Stimulated activated CD4-positive, alpha-beta T cell treated with anti-CD3 and anti-CD28 coated beads, Interleukin-15, amount 100 ng/mL, for 48 hours (primary cell): Measurements from ENCODE around the gene KRT84.

Source experiments
- DNase-seq, 2 donors: peaks; one replicate each; pipeline ENCODE4 v3.0.0-alpha.2; 2020; ENCODE audit warnings: low read depth in 2 of 2

KRT84 gene

DNA sequence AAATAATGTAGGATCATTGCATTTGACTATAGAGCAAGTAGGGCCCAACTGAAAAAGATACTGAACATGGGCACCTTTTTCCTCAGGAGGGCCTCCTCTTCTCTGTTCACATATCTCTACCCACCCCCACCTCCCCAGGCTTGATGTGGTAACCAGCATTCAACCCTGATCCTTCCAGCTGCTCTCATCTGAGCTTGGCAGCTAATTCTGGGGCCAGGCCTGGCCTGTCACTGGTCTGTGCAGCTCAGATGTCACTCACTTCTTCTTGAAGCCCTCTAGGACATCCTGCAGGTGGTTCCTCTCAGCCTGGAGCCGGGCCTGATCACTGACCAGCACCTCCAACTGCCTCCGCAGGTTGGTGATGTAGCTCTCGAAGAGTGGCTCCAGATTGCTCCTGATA is 2.1 kb downstream of the KRT84 start:
- DNase-seq, result no peak

DNA sequence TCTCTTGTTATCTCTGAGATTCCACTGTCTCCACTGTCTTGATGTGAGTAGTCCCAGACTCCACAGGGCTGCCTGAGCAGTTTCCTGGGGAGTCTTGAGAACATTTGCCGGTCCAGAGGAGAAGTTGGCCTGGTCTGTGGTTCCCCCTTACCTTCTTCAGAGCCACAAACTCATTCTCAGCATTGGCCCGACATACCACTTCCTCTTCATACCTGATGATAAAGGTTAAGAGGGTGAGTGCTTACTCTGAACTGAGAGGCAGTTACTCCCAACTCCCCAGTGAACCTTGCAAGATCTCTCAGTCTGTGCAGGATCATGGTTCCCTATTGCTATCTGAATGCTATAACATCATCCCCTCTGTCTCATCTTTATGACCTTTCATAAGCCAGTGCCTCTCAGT is 2.6 kb downstream of the KRT84 start:
- no peak for DNase-seq

DNA sequence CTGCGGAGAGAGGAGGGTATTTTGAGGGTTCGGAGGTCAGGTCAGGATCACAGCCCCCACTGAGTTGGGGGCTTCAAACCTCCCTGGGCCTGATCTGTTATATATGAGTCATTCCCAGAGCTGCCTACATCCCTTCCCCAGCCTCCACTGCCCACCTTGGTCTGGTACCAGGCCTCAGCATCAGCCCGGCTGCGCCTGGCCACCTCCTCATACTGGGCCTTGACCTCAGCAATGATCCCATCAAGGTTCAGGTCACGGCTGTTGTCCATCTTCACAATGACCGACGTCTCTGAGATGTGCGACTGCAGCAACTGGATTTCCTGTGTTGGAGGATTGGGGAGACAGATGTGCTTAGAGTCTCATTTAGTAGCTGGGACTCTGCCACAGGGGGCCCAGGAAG is 4.2 kb downstream of the KRT84 start:
- DNase-seq, result no peak

DNA sequence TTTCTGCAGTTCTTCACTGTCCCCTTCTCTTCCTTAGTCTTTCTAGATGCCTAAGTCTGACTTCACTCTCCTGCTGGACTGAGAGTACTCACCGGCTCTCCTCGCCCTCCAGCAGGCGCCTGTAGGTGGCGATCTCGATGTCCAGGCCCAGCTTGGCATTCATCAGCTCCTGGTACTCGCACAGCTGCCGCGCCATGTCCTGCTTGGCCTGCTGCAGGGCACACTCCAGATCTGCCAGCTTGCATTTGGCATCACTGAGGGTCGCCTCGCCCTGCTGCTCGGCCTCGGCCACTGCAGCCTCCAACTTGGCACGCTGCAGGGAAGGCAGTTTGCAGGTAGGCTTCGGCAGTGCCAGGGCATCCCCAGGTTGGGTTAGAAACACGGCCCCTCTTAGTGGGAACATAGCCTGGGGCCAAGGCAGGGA is 5.2 kb downstream of the KRT84 start:
- no peak for DNase-seq

DNA sequence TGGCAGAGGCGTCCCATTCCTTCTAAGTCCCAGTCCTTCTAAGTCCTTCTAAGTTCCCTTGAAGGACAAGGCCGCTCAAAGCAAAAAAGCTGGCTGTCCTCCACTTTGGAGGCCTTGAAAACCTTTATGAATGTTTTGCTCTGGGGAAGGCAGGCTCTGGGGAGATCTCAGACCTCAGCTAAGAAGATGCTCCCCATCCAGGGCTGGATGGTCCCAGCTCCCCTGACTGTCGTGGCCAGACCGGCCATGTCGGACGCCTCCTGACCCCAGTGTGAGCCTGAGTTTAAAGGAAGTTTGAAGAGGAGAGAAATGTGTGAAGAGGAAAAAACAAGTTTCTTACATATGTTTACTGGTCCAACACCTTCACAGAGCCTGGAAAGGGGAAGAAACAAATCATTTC is 5.9 kb downstream of the KRT84 start:
- no peak for DNase-seq

DNA sequence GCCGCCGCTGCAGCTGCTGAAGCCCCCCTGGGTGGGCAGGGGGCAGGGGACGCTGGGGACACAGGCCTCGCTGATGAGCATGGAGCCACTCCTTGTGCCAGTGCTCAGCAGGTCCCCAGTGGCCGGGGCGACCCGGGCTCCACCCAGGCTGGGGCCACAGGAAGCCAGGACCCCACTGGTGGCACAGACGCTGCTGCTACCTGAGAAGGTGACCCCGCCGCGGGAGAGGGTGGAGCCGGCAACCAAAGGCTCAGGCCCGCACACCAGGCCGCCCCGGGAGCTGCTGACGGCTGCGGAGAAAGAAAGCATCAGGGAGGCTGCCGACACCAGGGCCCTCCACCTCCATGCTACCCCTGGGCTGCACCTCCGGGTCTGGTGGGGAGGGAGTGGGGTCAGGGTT is 7.4 kb downstream of the KRT84 start:
- DNase-seq, result no peak

DNA sequence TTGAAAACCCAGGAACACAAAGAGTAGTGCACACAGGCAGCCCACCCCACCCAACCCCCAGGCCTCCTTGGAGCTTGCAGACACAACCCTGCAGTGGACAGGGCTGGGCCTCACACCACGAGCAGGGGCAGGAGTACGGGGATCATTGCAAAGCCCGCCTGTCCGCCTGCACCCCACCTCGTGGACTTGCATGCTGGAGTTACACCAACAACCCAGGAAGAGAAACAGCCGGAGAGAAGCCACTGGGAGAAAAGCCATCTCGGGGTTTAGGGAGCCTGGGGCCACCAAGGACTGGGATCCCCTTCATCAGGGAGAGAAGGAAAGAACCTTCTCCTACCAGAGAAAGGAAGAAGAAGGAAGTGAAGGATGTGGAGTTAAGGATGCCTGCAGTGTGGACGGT is 8.2 kb downstream of the KRT84 start:
- DNase-seq, result no peak

DNA sequence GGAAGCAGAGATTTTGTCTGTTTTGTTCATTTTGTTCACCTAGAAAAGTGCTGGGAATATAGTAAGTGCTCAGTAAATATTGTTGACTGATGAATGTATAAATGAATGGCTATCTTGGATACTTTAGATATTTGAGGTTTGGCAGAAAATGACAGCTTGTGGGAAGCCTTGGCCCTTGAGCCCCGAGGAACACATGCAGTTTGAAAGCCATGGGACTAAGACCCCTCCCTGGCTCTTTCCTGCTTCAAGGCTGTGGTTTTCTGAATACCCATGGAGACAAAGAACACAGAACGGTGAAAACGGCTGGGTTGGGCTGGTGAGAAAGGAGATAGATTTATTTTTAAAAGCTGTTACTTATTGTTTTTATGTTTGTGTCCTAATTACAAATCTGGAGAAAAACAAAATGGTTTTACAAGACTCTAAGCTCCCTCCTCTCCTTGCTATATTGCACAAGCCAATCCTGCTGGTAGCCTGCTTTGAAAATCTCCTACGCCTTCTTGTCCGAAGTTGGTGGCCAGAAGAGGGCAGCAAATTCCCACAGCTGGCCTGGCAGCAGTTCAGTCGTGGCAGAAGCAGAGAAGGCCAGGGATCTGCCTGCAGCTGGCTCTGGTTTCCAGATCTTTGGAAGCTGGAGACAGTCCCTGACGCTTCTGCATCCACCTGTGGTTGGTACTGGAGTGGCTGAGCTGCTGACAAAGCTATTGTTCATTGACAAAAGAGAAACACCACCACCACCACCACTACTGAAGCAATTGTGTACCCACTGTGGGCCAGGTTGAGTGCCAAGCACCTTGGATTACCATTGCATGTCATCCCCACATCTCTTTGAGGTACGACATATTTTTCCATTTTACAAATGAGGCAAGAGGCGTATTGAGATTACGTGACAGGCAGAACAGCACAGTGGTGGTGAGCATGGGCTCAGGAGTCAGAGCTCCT is 13.0 kb downstream of the KRT84 start:
- peak in 1 of 2 donors; percentile 50 for DNase-seq

DNA sequence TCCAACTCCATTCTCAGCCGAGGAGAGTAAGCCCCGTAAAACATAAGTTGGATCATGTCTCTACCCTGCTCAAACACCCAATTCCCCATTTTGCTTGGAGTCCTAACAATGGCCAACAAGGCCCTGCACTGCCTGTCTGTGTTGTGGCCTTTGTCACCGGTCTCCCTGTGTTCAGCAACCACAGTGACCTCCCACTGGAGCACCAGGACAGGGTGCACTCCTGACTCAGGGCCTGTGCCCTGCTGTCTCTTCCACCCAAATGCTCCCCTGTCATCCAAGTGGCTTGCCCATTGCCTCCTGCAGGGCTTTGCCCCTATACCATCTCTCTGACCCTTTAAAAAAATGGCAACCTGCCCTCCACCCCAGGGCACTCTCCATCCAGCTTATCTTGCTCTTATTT is 13.7 kb downstream of the KRT84 start:
- no peak for DNase-seq

DNA sequence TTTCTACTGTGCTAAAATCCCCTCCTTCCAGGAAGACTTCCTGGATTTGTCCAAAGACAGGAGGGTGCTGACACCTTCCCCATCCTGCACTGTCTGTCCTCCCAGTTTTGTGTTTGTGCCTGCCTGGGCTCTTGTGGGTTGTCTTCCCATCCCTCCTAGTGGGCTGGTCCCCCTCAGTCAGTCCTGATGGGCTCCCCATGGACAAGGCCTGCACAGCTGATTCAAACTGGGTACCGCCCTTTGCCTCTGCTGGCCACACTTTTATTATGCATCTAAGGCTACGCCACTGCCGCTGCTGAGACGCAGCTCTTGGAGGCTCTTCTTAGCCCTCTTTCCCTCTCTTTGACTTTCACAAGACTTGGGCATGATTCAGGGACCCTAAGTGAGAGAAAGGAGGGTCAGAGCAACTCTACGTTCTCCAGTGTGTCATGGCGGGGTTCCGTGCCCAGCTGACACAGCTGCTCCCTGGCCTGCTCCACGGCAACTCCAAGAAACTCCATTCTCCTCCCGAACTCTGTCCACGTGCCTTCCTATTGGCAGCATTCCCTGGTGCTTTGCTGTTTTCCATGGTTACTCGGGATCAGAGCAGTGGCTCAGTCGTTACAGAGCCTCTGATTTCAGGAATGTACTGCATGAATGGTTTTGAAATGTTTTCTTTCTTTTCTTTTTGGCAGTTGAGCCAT is 14.4 kb downstream of the KRT84 start:
- DNase-seq, result no peak

DNA sequence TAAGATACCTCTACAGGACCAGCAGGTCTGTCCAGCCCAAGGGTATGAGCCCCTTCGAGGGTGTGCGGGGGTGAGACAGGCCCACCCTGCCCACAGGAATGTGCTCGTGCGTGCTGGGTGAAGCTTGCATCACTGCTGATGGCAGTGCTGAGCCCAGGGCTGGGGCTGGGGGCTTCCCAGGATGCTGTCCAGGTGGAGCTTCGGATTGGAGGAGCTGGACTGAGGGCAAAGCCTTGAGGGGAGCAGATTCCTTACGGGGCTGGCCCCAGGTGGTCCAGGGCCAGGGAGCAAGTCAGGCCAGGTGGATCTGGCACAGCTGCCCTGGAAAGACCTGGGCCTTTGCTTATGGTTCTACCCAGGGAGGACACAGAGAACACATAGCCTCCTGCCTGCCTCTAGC is 15.6 kb downstream of the KRT84 start:
- no peak for DNase-seq

DNA sequence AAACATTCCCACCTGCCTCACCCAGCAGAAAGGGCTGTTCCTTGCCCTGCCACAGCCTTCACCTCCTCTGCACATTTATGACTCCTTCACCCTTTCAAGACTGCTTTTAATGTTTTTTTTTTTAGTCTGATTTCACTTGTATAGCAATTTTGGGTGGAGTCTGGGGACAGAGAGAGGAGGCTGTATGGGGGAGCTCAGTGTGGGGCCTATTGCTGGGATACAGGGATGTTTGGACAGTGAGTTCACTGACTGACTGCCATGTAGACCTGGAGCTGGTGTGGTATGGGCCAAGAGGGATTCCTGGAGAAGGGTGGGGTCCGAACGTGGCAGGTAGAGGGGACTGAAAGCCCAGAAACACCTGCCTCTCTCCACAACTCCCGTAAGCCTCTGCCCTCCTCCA is 16.2 kb downstream of the KRT84 start:
- no peak for DNase-seq

DNA sequence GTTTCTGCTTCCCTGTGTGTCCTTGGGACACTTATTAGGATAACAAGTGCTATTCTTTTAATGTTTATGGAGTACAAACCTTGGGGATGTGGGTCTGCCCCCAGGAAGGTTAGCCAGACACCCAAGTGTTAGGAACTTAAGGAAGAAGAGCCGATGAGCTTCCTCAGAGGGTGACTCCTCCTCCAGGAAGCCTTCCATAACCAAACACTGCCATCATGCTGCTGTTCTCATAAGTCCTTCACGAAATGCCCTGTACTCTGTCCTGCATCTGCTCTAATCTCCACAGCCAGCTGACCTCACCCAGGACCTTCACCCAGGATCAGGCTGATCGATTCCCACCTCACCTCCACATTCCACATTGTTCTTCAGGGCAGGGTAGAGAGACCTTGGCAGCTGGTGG is 16.9 kb downstream of the KRT84 start:
- no peak for DNase-seq

DNA sequence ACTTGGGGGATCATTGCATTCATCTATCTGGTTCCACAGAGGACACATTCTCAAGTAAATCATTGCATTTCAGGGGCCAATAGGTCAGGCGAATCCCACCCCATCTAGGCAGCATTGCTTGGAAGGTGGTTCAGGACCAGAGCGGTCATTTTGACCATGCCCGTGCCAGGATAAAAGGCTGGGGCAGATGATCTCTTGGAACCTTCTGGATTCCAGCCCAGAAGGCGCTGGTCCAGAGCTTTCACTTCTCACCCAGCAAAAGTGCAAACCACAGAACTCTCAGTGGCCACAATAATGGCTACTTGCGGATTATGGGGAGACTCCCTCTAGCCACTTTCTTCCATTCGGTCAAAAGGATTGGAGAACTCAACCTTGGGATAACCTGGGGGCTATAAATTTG is 17.6 kb downstream of the KRT84 start:
- DNase-seq, result no peak

DNA sequence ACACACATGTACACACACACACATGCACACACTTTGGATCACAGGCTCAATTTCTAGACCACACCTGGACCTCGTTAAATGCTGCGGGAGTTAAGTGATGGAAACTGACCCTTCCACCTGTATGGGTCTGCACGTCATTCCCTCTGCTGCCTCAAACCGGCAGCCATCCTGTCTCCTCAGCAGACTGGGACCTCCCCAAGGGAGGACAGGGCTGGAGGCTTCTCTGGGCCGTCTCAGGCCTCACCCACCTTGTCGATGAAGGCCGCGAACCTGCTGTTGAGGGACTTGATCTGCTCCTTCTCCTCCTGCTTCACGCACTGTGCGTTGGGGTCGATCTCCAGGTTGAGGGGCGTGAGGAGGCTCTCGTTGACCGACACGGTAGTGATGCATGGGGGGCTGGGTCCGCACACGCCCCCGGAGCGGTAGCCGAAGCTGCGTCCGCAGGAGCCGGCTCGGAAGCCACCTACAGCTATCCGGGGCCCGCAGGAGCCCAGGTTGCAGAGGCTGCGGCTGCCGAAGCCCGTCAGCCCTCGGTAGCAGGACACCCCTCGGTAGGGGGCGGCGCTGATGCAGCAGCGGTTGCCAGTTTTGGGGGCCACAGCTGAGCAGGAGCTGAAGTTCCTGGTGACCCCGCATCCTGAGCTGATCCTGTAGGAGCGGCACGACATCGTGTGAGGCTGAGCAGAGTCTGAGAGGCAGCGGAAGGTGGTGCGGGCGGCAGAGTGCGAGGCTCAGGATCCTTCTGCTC is 18.5 kb downstream of the KRT84 start, which contains the start of gene KRT85:
KRT85 (minus strand) TSS at position 744 of the 748 bp plus-strand sequence; CDS start at position 668, 76 bp downstream.
- no peak for DNase-seq

DNA sequence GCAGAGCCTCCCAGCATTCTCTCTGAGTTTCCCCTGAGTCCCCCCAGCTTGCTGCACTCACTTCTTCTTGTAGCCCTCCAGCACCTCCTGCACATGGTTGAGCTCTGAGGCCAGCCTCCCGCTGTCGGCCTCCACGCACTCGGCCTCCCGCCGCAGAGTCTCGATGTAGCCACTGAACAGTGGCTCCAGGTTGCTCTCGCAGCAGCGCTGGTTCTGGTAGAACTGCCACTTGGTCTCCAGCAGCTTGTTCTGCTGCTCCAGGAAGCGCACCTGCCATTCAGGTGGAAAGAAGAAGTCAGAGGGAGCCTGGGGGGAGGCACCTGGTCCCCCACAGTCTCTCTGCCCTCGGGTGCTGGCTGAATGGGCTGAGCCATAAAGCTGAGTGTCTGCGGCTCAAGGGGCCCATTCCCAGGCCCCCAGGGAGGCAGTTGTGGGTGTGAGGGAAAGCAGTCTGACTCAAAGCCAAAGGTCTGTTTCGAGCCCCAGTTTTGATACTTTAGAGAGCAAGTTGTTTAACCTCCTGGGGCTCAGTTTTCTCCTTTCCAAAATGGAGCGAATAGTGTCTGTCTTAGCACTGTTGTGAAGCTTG is 20.5 kb downstream of the KRT84 start:
- DNase-seq, result no peak

DNA sequence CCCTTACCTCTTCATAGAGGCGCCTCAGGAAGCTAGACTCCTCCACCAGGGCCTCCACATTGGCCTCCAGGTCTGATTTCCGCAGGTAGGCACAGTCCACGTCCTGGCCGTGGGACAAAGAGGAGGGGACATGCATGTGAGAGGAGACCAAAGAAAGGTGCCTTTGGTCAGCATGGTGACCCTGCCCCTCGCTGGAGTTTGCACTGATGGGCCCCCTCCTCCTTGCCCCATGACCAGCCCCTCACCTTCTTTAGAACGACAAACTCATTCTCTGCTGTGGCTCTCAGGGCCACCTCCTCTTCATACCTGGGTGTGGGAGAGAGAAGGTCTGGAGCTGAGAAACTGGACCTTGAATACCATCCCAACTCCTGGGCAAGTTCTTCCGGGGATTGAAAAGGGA is 21.4 kb downstream of the KRT84 start:
- no peak for DNase-seq

DNA sequence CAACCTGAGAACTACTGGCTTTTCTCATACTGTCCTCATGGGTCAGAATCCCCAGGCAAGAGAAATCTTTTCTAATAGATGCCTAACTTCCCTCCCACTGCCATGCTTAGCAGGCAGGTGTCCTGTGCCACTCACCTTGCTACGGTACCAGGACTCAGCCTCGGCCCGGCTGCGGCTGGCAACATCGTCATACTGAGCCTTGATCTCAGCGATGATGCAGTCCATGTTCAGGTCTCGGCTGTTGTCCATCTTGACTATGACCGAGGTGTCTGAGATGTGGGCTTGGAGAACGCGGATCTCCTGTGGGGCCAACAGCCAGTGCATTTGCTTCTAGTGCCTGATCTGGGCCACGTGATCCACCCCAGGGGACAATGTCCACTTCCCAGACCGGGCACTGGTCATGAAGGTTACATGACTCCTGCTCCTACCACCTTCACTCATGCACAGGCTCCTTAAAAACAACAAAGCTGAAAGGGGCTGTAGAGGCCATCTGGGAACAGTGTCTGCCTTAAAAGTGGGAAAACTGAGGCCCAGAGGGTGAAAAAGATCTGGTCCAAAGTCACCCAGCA is 22.3 kb downstream of the KRT84 start:
- DNase-seq, result no peak

DNA sequence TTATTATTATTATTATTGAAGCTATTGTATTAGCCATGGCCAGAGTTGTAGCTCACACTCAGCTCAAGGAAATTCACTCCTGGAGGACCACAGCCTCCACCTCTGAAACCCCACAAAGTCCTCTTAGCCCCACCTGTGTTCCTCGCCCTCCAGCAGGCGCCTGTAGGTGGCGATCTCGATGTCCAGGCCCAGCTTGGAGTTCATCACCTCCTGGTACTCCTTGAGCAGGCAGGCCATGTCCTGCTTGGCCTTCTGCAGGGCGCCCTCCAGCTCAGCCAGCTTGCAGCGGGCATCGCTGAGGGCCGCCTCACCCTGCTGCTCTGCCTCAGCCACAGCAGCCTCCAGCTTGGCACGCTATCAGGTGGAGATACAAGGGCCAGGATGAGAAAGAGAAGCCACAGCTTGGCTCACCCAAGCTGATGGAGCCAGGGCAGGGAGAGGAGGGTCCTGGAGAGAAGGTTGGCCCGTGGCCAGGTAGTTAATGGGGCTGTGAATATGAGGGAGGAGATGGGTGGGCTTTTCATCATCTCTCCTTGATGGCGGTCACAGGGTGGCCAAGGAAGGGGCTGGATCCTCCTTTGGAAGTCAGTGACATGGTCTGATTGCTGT is 23.2 kb downstream of the KRT84 start:
- DNase-seq, result no peak

DNA sequence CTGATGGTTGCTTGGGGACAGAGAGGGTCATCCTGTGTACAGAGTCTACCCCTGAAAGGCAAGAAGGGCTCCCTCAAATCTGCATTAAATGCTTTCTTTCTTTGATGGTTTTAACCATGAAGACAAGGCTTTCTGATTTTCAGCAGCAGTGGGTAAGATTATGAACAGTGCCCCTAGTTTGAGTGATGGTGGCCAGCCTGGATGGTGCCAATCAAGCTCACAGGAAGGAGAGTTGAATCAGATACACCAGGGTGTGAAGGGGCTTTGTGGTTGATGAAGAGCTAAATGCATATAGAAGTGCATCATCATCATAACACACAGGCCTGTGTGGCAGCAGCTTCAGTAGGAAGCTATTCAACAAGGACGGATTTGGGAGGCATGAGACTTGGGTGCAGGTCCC is 23.9 kb downstream of the KRT84 start:
- no peak for DNase-seq

DNA sequence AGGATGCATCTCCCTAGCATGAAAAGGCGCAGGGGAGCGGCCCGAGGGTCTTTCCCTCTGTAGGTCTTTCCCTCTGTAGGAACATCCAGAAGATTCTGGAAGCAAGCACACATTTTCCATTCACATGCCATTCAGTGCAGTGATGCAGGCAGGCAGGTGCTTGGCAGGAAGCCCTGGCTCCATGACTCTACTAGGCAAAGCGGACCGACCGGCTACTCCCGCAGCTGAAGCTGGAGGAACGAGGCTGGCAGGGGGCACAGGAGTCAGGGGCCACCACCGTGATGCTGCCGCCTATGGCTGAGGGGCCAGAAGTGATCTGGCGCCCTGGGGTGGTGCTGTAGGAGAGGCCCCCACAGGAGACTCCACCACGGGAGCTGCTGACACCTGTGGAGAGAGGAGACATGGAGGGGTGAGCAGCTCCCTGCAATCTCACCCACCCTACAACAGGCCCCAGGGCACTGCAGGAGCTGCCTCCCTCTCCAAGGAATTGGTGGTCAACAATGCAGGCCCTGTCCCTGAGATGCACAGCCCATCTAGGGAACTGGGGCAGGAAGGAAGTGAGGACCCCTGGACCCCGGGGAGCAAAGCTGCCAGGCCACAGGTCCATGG is 24.7 kb downstream of the KRT84 start:
- DNase-seq, result no peak
